ENCODE data around the gene GPC3. TPM values are rescaled to one million over a fixed set of nuclear protein-coding genes. Genes with fewer than 3 reads are reported as not detected.

The GPC3 gene
- polyA plus RNA-seq, 1 of the 3 experiments (the other 2 are of a cell fraction), result 1.4 TPM

DNA sequence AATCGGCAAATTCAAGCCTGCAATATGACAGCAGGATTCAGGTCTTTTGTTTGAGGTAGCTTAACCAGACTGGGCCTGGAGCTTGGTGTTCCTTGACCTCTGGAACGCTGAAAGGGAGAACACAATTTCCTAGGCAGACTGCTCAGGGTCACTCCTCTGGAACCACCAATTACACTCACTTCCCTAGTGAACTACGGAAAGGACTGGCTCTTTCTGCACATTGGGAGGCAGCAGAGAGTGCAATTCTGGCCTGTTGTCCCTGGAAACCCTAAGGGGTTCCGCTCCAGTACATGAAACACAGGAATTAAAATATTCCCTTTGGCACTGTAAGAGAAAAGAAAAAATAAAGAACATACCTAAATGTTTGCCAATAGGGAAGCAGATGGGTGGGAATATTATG, 58.6 kb downstream of the GPC3 start (continued):
- TF ChIP-seq, protein P1, sequence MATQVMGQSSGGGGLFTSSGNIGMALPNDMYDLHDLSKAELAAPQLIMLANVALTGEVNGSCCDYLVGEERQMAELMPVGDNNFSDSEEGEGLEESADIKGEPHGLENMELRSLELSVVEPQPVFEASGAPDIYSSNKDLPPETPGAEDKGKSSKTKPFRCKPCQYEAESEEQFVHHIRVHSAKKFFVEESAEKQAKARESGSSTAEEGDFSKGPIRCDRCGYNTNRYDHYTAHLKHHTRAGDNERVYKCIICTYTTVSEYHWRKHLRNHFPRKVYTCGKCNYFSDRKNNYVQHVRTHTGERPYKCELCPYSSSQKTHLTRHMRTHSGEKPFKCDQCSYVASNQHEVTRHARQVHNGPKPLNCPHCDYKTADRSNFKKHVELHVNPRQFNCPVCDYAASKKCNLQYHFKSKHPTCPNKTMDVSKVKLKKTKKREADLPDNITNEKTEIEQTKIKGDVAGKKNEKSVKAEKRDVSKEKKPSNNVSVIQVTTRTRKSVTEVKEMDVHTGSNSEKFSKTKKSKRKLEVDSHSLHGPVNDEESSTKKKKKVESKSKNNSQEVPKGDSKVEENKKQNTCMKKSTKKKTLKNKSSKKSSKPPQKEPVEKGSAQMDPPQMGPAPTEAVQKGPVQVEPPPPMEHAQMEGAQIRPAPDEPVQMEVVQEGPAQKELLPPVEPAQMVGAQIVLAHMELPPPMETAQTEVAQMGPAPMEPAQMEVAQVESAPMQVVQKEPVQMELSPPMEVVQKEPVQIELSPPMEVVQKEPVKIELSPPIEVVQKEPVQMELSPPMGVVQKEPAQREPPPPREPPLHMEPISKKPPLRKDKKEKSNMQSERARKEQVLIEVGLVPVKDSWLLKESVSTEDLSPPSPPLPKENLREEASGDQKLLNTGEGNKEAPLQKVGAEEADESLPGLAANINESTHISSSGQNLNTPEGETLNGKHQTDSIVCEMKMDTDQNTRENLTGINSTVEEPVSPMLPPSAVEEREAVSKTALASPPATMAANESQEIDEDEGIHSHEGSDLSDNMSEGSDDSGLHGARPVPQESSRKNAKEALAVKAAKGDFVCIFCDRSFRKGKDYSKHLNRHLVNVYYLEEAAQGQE (IDR thresholded peaks at IDR 0.05; ENCODE audit: low read depth, low read length), result no peak
- TF ChIP-seq RCOR1 (IDR thresholded peaks at IDR 0.05; ENCODE audit: low read length) (no peak), NFIC (IDR thresholded peaks at IDR 0.05; ENCODE audit: borderline replicate concordance) (no peak)

DNA sequence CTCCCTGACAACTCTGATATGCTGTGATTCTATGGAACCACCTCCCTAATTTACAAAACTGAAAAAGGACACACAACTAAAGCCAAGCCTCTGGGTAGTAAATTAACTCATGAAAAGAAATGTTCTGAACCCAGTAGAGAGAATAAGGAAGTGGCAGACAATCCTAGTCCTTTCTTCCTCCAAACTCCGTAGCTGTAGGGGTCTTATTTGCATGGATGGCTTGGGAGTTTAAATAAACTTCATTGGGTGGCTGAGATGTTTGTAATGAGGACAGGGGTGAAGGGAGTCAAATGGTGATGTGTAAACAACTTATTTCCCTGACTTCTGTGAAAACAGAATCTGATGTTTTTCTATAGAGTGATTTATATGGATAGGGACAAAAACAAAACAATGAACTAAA, 59.3 kb downstream of the GPC3 start:
- H3F3A ChIP-seq (replicated peaks; ENCODE audit: insufficient read depth), result no peaks in the 10 kb centered on the region
- no peaks in the 10 kb centered on the region for H4K20me1 ChIP-seq (ENCODE audit: insufficient read depth)
- CTCF ChIA-PET, result no interaction called here
- no peak overlapping the region for H3K4me2 ChIP-seq
- no peak overlapping the region for H2AFZ ChIP-seq (ENCODE audit: low read depth)
- H3K27me3 ChIP-seq (ENCODE audit: insufficient read depth), result no peaks in the 10 kb centered on the region
- H3K27ac ChIP-seq (ENCODE audit: low read depth in 2 of 2, low read length in 1 of 2), result no peak overlapping the region
- H3K4me3 ChIP-seq (ENCODE audit: low read depth in 2 of 2, low read length in 1 of 2), result no peak overlapping the region
- WGBS (ENCODE audit: low lambda C conversion rate), result 19% methylated on average over 1 of the region's 1 CpG
- H3K9me3 ChIP-seq, result no peaks in the 10 kb centered on the region
- no peaks in the 10 kb centered on the region for H3K9me2 ChIP-seq
- no peaks in the 10 kb centered on the region for H3K36me3 ChIP-seq (replicated peaks in 1 of 2; ENCODE audit: control insufficient read depth in 1 of 2, insufficient read depth in 2 of 2, low read length in 1 of 2)
- no peaks in the 10 kb centered on the region for H3K79me2 ChIP-seq (ENCODE audit: insufficient read depth)
- TF ChIP-seq FOXM1 (IDR thresholded peaks at IDR 0.05; ENCODE audit: low read depth) (no peak), FOSL2 (IDR thresholded peaks at IDR 0.05; ENCODE audit: borderline replicate concordance, low read depth) (no peak)
- H3K4me1 ChIP-seq (ENCODE audit: control insufficient read depth in 1 of 2, insufficient read depth in 2 of 2, low read depth in 1 of 2, low read length in 1 of 2), result peaks cover 0 to 6% of the 10 kb centered on the region in 2 experiments; a peak in 1 of 4 replicates
- no peak overlapping the region for H3K9ac ChIP-seq
- no peak for DNase-seq
- POLR2A ChIA-PET, result no interaction called here

GRCh38 chrX:133924548-133924947, 60.8 kb downstream of the GPC3 start:
- H3K9me3 ChIP-seq, result no peaks in the 10 kb centered on the region
- H3F3A ChIP-seq (replicated peaks; ENCODE audit: insufficient read depth), result no peaks in the 10 kb centered on the region
- no peaks in the 10 kb centered on the region for H3K27me3 ChIP-seq (ENCODE audit: insufficient read depth)
- ChIA-PET POLR2A (no interaction called here), CTCF (no interaction called here)
- 5% methylated on average over 4 of the region's 4 CpGs for WGBS (ENCODE audit: low lambda C conversion rate)
- no peaks in the 10 kb centered on the region for H3K36me3 ChIP-seq (replicated peaks in 1 of 2; ENCODE audit: control insufficient read depth in 1 of 2, insufficient read depth in 2 of 2, low read length in 1 of 2)
- no peak for TF ChIP-seq FOXM1 (IDR thresholded peaks at IDR 0.05; ENCODE audit: low read depth)
- TF ChIP-seq IRF3 (IDR thresholded peaks at IDR 0.05; ENCODE audit: low read depth, low read length), result no peak
- TF ChIP-seq, protein P2, sequence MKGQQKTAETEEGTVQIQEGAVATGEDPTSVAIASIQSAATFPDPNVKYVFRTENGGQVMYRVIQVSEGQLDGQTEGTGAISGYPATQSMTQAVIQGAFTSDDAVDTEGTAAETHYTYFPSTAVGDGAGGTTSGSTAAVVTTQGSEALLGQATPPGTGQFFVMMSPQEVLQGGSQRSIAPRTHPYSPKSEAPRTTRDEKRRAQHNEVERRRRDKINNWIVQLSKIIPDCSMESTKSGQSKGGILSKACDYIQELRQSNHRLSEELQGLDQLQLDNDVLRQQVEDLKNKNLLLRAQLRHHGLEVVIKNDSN (IDR thresholded peaks at IDR 0.05; ENCODE audit: borderline replicate concordance, low read depth), result no peak
- TF ChIP-seq RXRA (IDR thresholded peaks at IDR 0.05; ENCODE audit: borderline replicate concordance, low read depth), result no peak
- no peak for TF ChIP-seq GATA2 (CRISPR knock-in tag; IDR thresholded peaks at IDR 0.05)
- no peak for TF ChIP-seq TCF12 (IDR thresholded peaks at IDR 0.05)
- TF ChIP-seq POLR2AphosphoS5 (IDR thresholded peaks at IDR 0.05; ENCODE audit: low read depth, low read length), result no peak
- TF ChIP-seq YY1 (IDR thresholded peaks at IDR 0.05; ENCODE audit: low read depth), result no peak
- no peak for TF ChIP-seq MEF2A (IDR thresholded peaks at IDR 0.05; ENCODE audit: borderline replicate concordance, low read depth)
- TF ChIP-seq, protein P3, sequence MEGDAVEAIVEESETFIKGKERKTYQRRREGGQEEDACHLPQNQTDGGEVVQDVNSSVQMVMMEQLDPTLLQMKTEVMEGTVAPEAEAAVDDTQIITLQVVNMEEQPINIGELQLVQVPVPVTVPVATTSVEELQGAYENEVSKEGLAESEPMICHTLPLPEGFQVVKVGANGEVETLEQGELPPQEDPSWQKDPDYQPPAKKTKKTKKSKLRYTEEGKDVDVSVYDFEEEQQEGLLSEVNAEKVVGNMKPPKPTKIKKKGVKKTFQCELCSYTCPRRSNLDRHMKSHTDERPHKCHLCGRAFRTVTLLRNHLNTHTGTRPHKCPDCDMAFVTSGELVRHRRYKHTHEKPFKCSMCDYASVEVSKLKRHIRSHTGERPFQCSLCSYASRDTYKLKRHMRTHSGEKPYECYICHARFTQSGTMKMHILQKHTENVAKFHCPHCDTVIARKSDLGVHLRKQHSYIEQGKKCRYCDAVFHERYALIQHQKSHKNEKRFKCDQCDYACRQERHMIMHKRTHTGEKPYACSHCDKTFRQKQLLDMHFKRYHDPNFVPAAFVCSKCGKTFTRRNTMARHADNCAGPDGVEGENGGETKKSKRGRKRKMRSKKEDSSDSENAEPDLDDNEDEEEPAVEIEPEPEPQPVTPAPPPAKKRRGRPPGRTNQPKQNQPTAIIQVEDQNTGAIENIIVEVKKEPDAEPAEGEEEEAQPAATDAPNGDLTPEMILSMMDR (IDR thresholded peaks at IDR 0.05), result no peak
- no peak for TF ChIP-seq ELF1 (IDR thresholded peaks at IDR 0.05)
- TF ChIP-seq RAD21 (IDR thresholded peaks at IDR 0.05; ENCODE audit: low read length), result no peak
- no peak for TF ChIP-seq MXI1 (IDR thresholded peaks at IDR 0.05; ENCODE audit: low read depth, low read length)
- peaks cover 0 to 6% of the 10 kb centered on the region in 2 experiments; a peak in 1 of 4 replicates for H3K4me1 ChIP-seq (ENCODE audit: control insufficient read depth in 1 of 2, insufficient read depth in 2 of 2, low read depth in 1 of 2, low read length in 1 of 2)
- no peaks in the 10 kb centered on the region for H3K9me2 ChIP-seq
- no peak overlapping the region for H2AFZ ChIP-seq (ENCODE audit: low read depth)
- H3K79me2 ChIP-seq (ENCODE audit: insufficient read depth), result no peaks in the 10 kb centered on the region
- H3K4me3 ChIP-seq (ENCODE audit: low read depth in 2 of 2, low read length in 1 of 2), result no peak overlapping the region
- H4K20me1 ChIP-seq (ENCODE audit: insufficient read depth), result no peaks in the 10 kb centered on the region
- H3K27ac ChIP-seq (ENCODE audit: low read depth in 2 of 2, low read length in 1 of 2), result no peak overlapping the region
- no peak for DNase-seq
- H3K9ac ChIP-seq, result no peak overlapping the region
- no peak overlapping the region for H3K4me2 ChIP-seq

Measured in SK-N-SH (cell line).